HepG2 (cell line): Measurements from ENCODE around the gene FBXO5. TPM values are rescaled to one million over a fixed set of nuclear protein-coding genes. Genes with fewer than 3 reads are reported as not detected.

Experiments used
- ATAC-seq: fragments of 200-7000 bp; cut with Tn5 transposase; 3 replicates; pipeline ENCODE4 v1.9.1; 2020; ENCODE audit warnings: mild to moderate bottlenecking, moderate library complexity
- BruUV-seq: library from RNA; stranded (reverse); fragments of 400-500 nt; replicated peaks from 2 replicates; lab custom pipeline; 2021; lab: Mats Ljungman, UMichigan
- CTCF ChIA-PET: fragments of 300-600 bp; formaldehyde crosslinking; extraction: SDS; loops from one replicate; lab custom pipeline; 2021; ENCODE audit warnings: low total read pairs, inconsistent platforms, low intra/inter-chr PET ratio; lab: Yijun Ruan, JAX
- POLR2A ChIA-PET: fragments of 350-600 bp; sonication (Branson Sonifier 250); formaldehyde crosslinking; loops from one replicate; lab custom pipeline; 2020; ENCODE audit warnings: antibody characterized with exemption, inconsistent platforms; lab: Yijun Ruan, JAX
- DNase-seq: peaks from one replicate; pipeline ENCODE4 v3.0.0-alpha.2; 2015; ENCODE audit warnings: low spot score
- FAIRE-seq: peaks from 3 replicates; lab custom pipeline; 2011; peaks lifted over from hg19 to GRCh38; lab: Jason Lieb, UNC
- H2AFZ ChIP-seq: one replicate; pipeline ENCODE4 v1.6.1; 2011; ENCODE audit warnings: low read length, inconsistent platforms
- H3K27ac ChIP-seq: fragments of 300-600 bp; 3 replicates; pipeline ENCODE4 v1.8.0; 2011; ENCODE audit warnings: mixed run types, mild to moderate bottlenecking, mixed read lengths, low read length, inconsistent platforms; ENCODE audit not compliant: insufficient read depth; ENCODE audit errors: extremely low read length
- H3K27me3 ChIP-seq, 2 experiments: fragments of 200-600 bp in 1 of 2; 2 replicates in 1 of 2; 3 replicates in 1 of 2; pipeline versions ENCODE4 v1.6.0 to v1.8.0; 2011; ENCODE audit warnings: low read length in 2 of 2, mild to moderate bottlenecking in 2 of 2, moderate library complexity in 2 of 2, inconsistent platforms in 1 of 2; ENCODE audit not compliant: insufficient read depth in 2 of 2, control insufficient read depth in 1 of 2
- H3K36me3 ChIP-seq, 2 experiments: fragments of 200-600 bp in 1 of 2; replicated peaks in 1 of 2; 2 replicates in 1 of 2; 3 replicates in 1 of 2; pipeline versions ENCODE4 v1.5.1 to v1.8.0; 2011; ENCODE audit warnings: low read length in 2 of 2, inconsistent platforms in 1 of 2; ENCODE audit not compliant: insufficient read depth in 2 of 2, control insufficient read depth in 1 of 2
- H3K4me1 ChIP-seq: 2 replicates; pipeline ENCODE4 v1.5.1; 2012; ENCODE audit warnings: low read length, inconsistent platforms; ENCODE audit not compliant: insufficient read depth
- H3K4me2 ChIP-seq: 2 replicates; pipeline ENCODE4 v1.6.0; 2011; ENCODE audit warnings: low read depth, low read length, inconsistent platforms
- H3K4me3 ChIP-seq, 3 experiments: fragments of 200-600 bp in 1 of 3; sonication (generic), shearing (Covaris generic) in 1 of 3; replicated peaks in 1 of 3; 2 replicates each; pipeline ENCODE4 v1.5.1; 2011 to 2016; ENCODE audit warnings: low read length in 3 of 3, inconsistent platforms in 2 of 3, low read depth in 2 of 3, mild to moderate bottlenecking in 2 of 3, control low read depth in 1 of 3, mixed read lengths in 1 of 3; ENCODE audit not compliant: insufficient read depth in 1 of 3
- H3K79me2 ChIP-seq: one replicate; pipeline ENCODE4 v1.6.1; 2011; ENCODE audit warnings: low read length, inconsistent platforms; ENCODE audit not compliant: insufficient read depth
- H3K9ac ChIP-seq: 2 replicates; pipeline ENCODE4 v1.6.0; 2011; ENCODE audit warnings: mild to moderate bottlenecking, low read depth, low read length, inconsistent platforms; ENCODE audit not compliant: insufficient read depth
- H3K9me3 ChIP-seq: 2 replicates; pipeline ENCODE4 v1.5.1; 2012; ENCODE audit warnings: mild to moderate bottlenecking, low read length
- H4K20me1 ChIP-seq: 2 replicates; pipeline ENCODE4 v1.6.0; 2011; ENCODE audit warnings: inconsistent platforms, mild to moderate bottlenecking, low read length, moderate library complexity; ENCODE audit not compliant: insufficient read depth
- PAX8 ChIP-seq: sonication (generic); formaldehyde crosslinking; IDR thresholded peaks from 2 replicates; pipeline ENCODE4 v1.8.0; 2022; ENCODE audit warnings: mild to moderate bottlenecking, missing genetic modification reagents, borderline replicate concordance
- ZBED4 ChIP-seq: sonication (generic); formaldehyde crosslinking; IDR thresholded peaks from 2 replicates; pipeline ENCODE4 v1.4.0; 2020; ENCODE audit warnings: missing genetic modification reagents, borderline replicate concordance
- ZNF629 ChIP-seq: sonication (generic); formaldehyde crosslinking; conservative IDR thresholded peaks from 2 replicates; pipeline ENCODE4 v1.5.0; 2020; ENCODE audit warnings: missing genetic modification reagents
- ZNF776 ChIP-seq: sonication (generic); formaldehyde crosslinking; IDR thresholded peaks from 2 replicates; pipeline ENCODE4 v1.4.0; 2020; ENCODE audit warnings: mild to moderate bottlenecking, missing genetic modification reagents
- WGBS: methylation state at CpG from one replicate; pipeline ENCODE4 v1.1.6; 2017; ENCODE audit warnings: low lambda C conversion rate; 5-methylcytosine and 5-hydroxymethylcytosine counted together
- in situ Hi-C: cut with HindIII; loops from 2 replicates; pipeline ENCODE4 v1.10.0; 2017; ENCODE audit warnings: low pct_unique_long_range_greater_than_20kb; ENCODE audit not compliant: extremely low pct_ligation_motif_present
- intact Hi-C: fragments of 100-400 bp; cut with micrococcal nuclease; formaldehyde crosslinking; loops from one replicate; pipeline ENCODE4 v1.10.0; 2022; ENCODE audit not compliant: unreplicated experiment
- polyA plus RNA-seq, 8 experiments: library from polyadenylated mRNA; depleted of rRNA in 3 of 8; stranded (reverse) in 7 of 8; unstranded in 1 of 8; fragments of >200 nt; fragmentation: Illumina TruSeq in 4 of 8; extraction: Trizol in 4 of 8; gene quantifications; 2 replicates each; pipeline versions ENCODE4 v1.2.1 to v1.2.3, GENCODE V29; 2011 to 2016; ENCODE audit warnings: low read depth in 4 of 8, missing spikeins in 1 of 8, mixed read lengths in 1 of 8; ENCODE audit not compliant: insufficient read depth in 1 of 8
- total RNA-seq, 5 experiments: library from RNA; depleted of rRNA; stranded (reverse); fragments of >200 nt; fragmentation: Illumina TruSeq; extraction: Trizol; gene quantifications; 2 replicates each; pipeline ENCODE4 v1.2.3, GENCODE V29; 2016; ENCODE audit warnings: low read depth in 1 of 5

The FBXO5 gene
- total and polyA plus RNA-seq, 2 of the 13 experiments (the other 11 are each of a cell fraction or from before 2014, with no cell fraction given): 15.8 to 41.5 TPM

GRCh38 chr6:153027480-153027879 is 44.6 kb upstream of the FBXO5 start:
- no peak overlapping the region for H3K4me2 ChIP-seq
- ChIA-PET CTCF (no interaction called here), POLR2A (no interaction called here)
- BruUV-seq: no TSS peak
- H3K36me3 ChIP-seq: no peaks in the 10 kb centered on the region
- no peak for DNase-seq
- intact Hi-C loops (no loop called here), in situ Hi-C loops (loop anchor here (10.0 to 25.0 kb wide), 2 partner anchors 163 to 485 kb away; no protein-coding TSS in a partner anchor)
- H3K9me3 ChIP-seq: no peaks in the 10 kb centered on the region
- 42% methylated on average over 4 of the region's 4 CpGs for WGBS
- no peaks in the 10 kb centered on the region for H4K20me1 ChIP-seq
- ATAC-seq: no peak
- no peak overlapping the region for H3K4me3 ChIP-seq
- H3K79me2 ChIP-seq: no peaks in the 10 kb centered on the region
- TF ChIP-seq ZNF629 (peak; percentile 66), ZNF776 (CRISPR knock-in tag) (no peak), PAX8 (CRISPR knock-in tag) (no peak), ZBED4 (CRISPR knock-in tag) (no peak)
- TF ChIP-seq, all 625 proteins: peak for 1
- Histone ChIP-seq H2AFZ (no peak overlapping the region), H3K27ac (no peak overlapping the region), H3K27me3 (peaks cover 0 to 7% of the 10 kb centered on the region in 2 experiments; a peak in 1 of 5 replicates), H3K4me1 (peaks cover 12% of the 10 kb centered on the region), H3K9ac (no peak overlapping the region)
- FAIRE-seq: no peak
